DLD1 (cell line): ENCODE measurements around the gene ZYG11B.
"Not testable (repeated sequence)": the region's sequence is repeated elsewhere in the genome, so short reads cannot be mapped to it uniquely, and the experiment has no call there.

ENCODE experiments used
- in situ Hi-C: cut with HindIII; loops from 2 replicates; pipeline ENCODE4 v1.10.0; 2017; ENCODE audit warnings: low sequenced_read_pairs

The ZYG11B gene

GRCh38 chr1:52726265-52727113 is at the start of gene ZYG11B:
Gene ZYG11B (plus strand): TSS chr1:52726453. CDS start chr1:52726654, 201 bp downstream.
- in situ Hi-C loops = no loop called here

GRCh38 chr1:52677076-52677806 is 49.0 kb upstream of the ZYG11B start:
- in situ Hi-C loops = loop anchor here (5.0 kb wide), 1 partner anchor 90 kb away; no protein-coding TSS in a partner anchor

DNA sequence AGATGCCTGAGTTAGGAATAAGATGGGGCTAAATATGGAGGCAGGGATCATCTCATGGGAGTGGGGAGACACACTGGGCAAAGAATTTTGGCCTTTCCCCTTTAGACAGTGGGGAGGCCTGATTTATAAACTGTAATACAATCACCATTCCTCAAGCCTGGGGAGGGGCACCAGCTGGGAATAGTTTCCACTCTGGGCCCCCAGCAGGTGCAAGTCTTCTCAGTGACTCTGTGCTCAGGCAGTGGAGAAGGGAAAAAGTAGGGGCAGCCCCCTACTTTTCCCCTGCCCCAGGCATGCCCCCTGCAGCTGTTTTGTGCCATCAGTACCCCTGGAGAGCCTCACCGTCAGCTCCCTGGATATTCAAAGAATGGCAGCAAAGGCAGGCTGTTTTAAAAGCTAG is 47.2 kb upstream of the ZYG11B start:
- in situ Hi-C loops = loop anchor here (5.0 kb wide), 1 partner anchor 92 kb away; no protein-coding TSS in a partner anchor

DNA sequence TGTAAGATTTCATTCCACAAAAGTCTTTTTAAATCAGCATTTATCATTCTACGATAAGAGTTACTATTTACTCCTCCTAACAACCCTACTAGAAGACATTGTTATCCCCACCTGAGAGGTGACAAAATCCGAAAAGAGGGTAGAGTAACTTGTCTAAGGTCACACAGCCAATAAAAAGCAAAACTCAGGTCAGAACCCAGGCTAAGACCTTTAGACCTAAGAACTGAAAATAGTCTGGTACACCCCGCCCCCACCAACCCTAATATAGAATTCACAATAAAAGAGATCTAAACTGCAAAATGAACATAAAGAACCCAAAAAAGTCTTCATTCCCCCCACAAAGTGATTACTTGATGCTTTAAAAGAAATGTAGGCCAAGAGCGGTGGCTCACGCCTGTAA is 46.8 kb upstream of the ZYG11B start:
- in situ Hi-C loops = loop anchor here (5.0 kb wide), 1 partner anchor 92 kb away; no protein-coding TSS in a partner anchor

DNA sequence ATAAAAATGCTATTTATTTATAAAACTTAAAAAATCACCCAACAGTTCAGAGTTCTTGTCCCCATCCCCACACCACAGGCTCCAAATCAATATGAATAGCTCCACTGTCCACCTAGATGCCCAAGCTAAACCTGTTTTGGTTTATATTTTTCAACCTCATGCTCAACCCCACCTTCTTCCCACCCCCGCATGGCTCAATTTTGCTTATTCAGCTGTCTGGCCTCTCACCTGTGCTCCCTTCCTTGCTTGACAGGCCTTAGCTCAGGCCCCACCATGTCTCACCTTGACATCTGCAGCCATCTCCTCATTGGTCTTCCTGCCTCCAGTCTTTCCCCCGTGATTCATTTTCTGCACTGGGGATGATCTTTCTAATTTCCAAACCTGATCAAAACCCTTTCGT is 45.9 kb upstream of the ZYG11B start:
- in situ Hi-C loops = no loop called here

- in situ Hi-C loops = no loop called here
Measured at GRCh38 chr1:52681136-52681535, 45.1 kb upstream of the ZYG11B start.

DNA sequence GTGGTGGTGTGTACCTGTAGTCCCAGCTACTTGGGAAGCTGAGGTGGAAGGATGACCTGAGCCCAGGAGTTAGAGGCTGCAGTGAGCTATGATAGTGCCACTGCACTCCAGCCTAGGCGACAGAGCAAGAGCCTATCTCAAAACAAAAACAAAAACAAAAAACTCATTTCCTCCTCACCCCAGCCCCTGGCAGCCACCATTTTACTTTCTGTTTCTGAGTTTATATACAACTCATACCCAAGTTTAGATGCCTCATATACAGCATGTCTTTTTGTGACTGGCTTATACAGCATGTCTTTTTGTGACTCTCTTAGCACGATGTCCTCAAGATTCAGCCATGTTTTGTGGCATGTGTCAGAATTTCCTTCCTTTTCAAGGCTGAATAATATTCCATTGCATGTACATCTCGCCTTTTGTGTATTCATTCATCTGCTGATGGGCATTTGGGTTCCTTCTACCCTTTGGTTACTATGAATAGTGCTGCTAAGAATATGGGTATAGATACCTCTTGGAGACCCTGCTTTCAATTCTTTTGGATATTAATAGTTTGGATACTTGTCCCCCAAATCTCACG is 42.8 kb upstream of the ZYG11B start:
- in situ Hi-C loops = no loop called here

- in situ Hi-C loops = no loop called here
Measured at GRCh38 chr1:52684545-52684944, 41.7 kb upstream of the ZYG11B start.

- in situ Hi-C loops = not testable (repeated sequence)
Measured at GRCh38 chr1:52686261-52686751, 39.9 kb upstream of the ZYG11B start.

GRCh38 chr1:52686830-52687229 is 39.4 kb upstream of the ZYG11B start:
- in situ Hi-C loops = no loop called here

DNA sequence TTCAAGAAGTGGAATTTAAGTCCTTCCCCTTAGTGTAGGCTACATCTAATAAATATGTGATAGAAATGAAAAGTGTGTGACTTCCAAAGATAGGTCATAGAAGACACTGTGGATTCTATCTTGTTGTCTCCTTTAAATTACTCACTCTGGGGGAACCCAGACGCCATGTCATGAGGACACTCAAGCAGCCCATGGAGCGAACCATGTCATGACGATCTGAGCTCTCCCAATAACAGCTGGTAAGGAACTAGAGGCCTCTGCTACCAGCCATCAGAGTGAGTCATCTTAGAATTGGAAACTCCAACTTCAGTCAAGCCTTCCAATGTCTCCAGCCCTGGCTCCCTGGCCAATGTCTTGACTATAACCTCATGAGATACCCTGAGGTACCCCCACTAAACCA is 34.4 kb upstream of the ZYG11B start:
- in situ Hi-C loops = no loop called here

GRCh38 chr1:52692697-52693096 is 33.6 kb upstream of the ZYG11B start:
- in situ Hi-C loops = no loop called here

GRCh38 chr1:52693351-52693750 is 32.9 kb upstream of the ZYG11B start:
- in situ Hi-C loops = not testable (repeated sequence)

DNA sequence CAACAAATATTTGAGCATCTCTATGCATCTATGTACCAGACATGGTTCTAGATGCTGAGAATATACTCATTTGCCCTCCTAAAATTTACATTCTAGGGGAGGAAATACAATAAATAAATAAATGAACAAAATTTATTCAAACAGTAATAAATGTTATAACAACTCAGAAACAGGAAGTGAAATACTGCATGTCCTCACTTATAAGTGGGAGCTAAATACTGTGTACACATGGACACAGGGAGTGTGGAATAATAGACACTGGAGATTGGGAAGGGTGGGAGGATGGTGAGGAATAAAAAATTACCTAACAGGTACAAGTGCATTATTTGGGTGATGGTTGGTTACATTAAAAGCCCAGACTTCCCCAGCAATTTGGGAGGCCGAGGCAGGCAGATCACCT is 32.4 kb upstream of the ZYG11B start:
- in situ Hi-C loops = no loop called here

DNA sequence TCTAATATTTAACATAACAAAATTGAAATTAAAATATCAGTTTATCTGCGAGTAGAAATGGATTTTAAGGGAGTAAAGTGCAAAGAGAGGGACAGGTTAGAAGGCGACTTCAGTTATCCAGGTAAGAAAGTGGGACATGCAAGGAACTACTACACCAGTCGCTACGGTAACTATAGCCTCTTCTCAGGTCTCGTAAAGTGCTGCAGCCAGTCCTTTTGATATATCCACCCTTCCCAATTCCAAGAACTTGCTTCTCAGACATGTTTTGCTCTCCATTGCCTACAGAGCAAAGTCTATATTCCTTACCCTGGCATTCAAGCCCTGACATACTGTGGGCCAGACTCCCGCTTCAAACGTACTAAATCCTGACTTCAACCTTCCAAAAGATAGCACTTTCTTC is 30.6 kb upstream of the ZYG11B start:
- in situ Hi-C loops = no loop called here

DNA sequence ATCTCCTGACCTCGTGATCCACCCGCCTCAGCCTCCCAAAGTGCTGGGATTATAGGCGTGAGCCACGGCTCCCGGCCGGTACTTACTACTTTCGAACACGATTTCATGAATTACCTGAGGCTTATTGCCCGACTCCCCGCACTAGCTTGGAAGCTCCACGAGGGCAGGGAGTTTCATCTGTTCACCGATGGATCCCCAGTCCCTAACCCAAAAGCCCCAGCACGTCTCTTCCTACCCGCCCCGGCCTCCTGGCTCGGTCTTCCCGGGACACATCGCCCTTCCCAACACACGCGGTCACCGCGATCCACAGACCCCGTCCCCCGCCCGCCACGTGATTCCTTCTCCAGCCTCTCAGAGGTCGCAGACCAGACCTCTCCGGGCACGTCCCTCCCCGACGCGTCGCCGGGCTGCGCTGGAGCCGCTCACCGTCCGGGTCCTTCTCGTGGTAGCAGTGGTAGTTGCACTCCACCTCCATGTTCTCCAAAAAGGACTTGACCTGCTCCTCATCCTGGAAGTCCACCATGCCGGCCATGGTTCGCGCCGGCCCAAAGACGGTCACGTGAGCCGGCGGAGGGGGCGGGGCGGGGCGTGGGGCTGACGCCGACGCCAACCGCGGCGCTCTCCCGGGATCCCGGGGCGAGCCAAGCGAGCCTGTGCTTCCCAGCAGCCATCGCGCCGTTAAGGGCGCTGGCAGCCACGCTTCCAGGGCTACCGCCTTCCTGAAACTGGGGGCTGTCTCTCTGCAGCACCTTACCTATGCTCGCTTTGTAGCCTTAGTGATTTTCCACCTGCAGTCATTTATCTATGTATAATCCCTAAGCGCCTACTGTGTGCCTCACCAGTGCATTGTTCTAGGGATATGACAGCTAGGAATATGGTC is 28.2 kb upstream of the ZYG11B start, which contains the start of gene COA7:
TSS of gene COA7 (minus strand) at position 553 of the 880 bp plus-strand sequence. CDS start at position 532, 21 bp downstream.
- in situ Hi-C loops = no loop called here

DNA sequence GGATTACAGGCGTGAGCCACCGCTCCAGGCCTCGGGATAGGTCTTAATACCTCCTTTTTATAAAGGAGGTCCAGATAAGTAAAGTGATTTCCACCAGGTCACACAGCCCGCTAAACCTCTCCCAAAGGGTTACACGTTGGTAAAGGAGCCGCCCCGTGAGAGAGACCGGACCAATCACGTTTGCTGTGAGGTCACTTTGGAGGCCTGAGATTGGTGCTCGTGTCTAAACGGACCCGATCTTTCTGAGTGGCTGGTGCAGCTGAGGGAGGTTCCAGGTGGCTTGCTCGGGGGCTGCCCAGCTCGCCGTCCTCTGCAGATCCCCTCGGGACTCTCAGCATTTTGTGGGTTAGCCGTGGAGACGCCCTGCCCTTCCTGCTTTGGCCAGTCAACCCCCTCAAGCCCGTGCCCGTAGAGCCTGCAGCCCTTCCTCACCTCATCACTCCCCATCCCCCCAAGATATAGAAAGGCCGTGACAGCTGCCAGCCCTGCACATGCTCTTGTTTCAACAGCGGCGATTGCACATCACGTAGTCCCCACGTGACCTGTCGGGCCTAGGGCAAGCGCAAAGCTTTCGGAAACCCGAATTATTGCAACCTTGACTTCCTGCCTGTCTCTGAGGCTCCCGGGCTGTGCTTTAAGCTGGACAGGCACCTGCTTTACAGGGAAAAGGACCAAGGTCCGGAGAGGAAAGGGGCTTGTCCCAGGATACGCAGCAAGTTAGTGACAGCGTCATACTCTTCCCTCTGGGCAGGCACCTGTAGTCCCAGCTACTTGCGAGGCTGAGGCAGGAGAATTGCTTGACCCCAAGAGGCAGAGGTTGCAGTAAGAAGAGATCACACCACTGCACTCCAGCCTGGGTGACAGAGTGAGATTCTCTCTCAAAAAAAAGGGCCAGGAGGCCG is 23.1 kb upstream of the ZYG11B start:
- in situ Hi-C loops = no loop called here

GRCh38 chr1:52706136-52706670 is 20.1 kb upstream of the ZYG11B start:
- in situ Hi-C loops = no loop called here
